Nucleus accumbens (tissue), 56 donors: ENCODE data around the gene RIPK4.

Source experiments
- DNase-seq, 56 donors: peaks; one replicate each; lab custom pipeline; 2025; lab: John Stamatoyannopoulos, UW

RIPK4 gene

GRCh38 chr21:41770901-41771624 lies 4.2 kb upstream of the RIPK4 start:
- no peak for DNase-seq

- no peak for DNase-seq
Observed at GRCh38 chr21:41769933-41770332, 3.1 kb upstream of the RIPK4 start.

DNA sequence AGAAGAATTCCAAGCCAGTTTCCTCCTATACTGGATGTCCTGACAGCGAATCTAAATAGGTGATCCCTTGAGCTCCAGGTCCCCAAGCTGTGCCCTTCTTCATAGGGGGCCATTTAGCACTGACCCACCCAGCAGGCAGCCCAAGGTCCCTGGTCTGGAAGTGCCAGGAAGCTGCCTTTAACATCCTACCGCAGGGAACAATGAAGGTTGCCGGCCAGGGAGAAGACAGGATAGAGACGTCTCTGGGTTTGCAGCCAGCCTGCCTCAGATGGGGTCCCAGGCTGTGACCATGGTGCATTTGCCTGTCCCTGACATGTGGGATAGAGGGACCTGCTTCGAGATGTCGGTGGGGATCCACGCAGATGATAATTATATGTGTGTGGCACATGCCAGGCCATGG lies 2.7 kb upstream of the RIPK4 start:
- no peak for DNase-seq

DNA sequence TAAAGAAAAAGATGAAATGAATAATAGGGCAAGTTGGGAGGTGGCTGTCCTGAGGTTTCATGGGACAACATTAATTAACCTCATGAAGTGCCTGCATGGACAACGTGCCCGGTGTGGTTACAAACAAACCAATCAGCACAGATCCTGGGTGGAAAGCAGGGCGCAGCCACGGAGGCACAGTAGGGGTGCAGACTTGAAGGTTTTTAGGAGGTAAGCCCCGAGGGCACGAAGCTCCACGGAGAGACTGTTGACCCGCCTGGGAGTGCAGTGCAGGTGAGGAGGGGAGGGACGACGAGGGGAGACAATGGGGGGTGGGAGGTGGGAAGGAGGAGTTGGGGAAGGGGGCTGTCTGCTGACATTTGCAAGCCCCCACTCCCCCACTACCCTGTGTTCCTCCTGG lies 2.3 kb upstream of the RIPK4 start:
- DNase-seq, result no peak

GRCh38 chr21:41768437-41769042 lies 1.7 kb upstream of the RIPK4 start:
- no peak for DNase-seq

- DNase-seq, result no peak
Observed at GRCh38 chr21:41767606-41768436, 969 bp upstream of the RIPK4 start.

- no peak for DNase-seq
Observed at GRCh38 chr21:41765973-41766882, 624 bp downstream of the RIPK4 start.

DNA sequence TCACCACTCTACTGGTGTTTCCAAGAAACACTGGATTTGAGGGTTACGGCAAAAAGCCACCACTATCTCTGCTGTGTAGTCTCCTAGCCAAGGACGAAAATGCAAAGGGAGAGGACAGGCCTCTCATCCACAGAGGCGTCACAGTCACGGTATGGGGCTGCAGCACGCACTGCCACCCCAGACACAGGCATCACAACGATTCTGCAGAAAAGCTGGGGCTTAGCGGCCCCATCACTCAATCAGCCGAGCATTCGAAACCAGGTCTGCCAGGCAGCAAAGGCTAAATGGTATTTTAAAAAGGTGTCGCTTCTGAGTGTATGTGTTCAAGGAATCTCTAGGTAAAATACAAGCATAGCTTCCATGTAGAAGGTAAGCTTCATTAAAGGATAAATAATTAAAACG lies 1.4 kb downstream of the RIPK4 start:
- no peak for DNase-seq

DNA sequence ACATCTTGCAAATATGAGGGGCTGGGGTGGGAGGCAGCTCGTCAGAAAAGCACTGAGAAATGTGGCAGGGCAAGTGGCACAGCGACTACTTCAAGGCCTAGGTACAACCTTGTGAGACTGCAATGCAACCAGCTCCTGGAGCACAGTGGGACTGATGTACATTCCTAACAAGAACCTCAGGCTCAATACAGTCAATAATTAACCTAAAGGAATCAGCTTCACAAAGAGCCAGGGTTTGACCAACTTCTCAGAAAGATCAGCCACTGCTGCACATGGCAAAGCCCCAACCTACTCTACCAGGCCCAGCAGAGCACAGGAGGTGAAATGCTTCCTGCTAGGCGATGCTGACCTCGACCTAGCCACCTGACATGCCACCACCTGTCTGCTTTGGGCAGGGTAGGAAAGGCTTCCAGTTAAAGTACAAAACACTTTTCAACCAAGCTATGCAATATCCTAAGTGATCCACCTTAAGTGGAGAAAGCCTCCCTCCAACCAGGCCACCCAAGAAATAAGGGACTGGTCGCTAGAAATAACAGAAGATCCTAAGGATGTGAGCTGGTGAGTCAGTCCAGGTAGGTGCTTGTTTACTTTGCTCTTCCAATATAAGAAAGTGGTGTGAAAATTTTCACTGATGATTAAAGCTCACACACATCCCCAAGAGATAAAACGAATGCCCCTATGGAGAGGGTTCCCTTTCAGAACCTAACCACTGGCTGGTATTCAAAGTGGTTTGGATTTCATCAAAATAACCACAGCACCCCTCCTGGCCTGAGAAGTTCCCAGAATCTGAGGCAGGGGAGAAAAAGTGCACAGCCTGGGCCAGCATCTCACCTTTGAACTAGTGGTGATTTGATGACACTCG lies 2.1 kb downstream of the RIPK4 start:
- DNase-seq, result no peak

DNA sequence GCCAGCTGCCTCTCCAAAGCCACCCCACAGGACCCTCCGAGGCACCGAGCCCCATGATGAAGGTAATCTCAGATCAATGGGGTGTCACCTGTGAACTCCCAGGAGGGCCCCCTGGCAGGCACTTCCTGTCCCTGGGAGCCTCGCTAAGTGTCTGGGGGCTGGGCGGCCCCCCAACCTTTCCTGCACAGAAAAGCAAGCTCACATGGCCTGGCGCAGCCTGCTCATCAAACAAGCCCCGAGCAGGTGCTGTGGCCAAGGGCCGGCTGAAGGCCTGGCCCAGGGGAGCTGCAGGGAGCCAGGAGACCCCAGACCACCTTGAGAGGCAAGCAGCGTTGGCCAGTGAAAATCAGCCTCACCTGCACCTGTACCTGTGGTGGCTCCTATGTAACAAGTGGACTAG lies 2.9 kb downstream of the RIPK4 start:
- no peak for DNase-seq

DNA sequence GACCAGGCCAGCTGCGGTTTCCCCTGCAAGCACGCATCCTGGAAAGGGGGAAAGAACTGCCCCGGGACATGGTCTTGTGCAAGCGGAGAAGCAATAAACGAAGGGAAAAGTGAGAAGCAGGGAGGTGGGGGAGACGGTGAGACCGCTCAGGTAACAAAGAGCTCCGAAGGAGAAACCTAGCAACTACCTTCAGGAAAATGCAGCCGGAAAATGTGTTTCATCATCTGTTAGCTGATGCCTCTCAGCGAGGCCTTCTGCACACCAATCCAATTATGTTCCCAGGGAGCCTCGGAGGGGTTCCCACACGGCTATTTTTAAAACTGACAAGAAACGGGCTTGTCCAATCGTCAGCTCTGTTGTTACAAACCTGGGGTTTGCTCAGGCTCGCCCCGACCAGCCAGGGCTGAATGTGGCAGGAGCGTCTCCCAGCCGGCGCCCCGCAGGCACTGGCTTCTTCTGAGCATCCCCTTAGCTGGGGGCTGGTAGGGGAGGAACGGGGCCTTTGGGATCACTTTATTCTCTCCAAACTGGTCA lies 3.4 kb downstream of the RIPK4 start:
- no peak for DNase-seq

DNA sequence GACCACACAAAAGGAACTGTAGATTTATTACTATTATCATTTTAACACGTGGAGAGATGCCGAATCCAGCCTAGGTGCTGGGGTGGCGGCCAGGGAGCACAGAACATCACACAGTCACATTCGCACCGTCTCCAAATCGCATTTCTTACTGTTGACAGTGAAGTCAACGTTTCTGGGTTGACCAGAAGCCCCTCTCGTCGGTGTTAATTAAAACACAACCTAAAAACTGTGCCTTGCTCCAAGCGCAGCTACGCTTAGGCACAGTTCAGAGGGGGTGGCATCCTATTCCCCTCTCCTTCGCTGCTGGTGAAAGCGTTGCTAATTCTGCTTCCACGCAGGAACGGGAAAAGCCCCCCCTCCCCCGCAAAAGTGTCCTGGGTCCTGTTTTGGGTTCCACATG lies 4.1 kb downstream of the RIPK4 start:
- no peak for DNase-seq

- DNase-seq, result no peak
Observed at GRCh38 chr21:41761934-41762635, 4.8 kb downstream of the RIPK4 start.

GRCh38 chr21:41761211-41761933 lies 5.5 kb downstream of the RIPK4 start:
- DNase-seq, result no peak

GRCh38 chr21:41760411-41760810 lies 6.4 kb downstream of the RIPK4 start:
- DNase-seq, result no peak

- DNase-seq, result no peak
Observed at GRCh38 chr21:41759926-41760325, 6.9 kb downstream of the RIPK4 start.

DNA sequence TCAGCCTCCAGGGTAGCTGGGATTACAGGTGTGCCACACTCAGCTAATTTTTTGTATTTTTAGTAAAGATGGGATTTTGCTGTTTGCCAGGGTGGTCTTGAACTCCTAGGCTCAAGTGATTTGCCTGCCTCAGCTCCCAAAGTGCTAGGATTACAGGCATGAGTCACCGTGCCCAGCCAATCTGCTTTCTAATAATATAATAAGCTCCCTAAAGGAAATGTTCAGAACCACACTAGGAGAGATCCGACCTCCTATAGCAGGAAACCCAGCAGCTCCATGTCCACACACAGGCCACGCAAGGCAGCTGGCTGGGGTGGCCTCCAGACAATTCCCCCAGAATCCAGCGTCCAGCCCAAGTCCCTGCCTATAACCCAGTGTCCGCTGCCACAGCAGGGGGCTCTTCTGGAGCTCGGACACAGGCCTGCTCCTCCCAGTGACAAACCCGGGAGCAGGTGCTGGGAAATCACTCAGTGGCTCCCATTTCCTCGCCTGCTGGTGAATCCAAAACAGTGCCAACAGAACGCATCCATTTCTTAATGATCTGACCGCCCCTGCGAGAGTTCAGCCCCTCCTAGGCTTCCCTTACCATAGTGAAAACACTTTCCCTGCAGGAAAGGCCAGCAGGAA lies 7.5 kb downstream of the RIPK4 start:
- no peak for DNase-seq

- no peak for DNase-seq
Observed at GRCh38 chr21:41758550-41758949, 8.3 kb downstream of the RIPK4 start.
